ENCODE data around the gene BTBD18.

DNA sequence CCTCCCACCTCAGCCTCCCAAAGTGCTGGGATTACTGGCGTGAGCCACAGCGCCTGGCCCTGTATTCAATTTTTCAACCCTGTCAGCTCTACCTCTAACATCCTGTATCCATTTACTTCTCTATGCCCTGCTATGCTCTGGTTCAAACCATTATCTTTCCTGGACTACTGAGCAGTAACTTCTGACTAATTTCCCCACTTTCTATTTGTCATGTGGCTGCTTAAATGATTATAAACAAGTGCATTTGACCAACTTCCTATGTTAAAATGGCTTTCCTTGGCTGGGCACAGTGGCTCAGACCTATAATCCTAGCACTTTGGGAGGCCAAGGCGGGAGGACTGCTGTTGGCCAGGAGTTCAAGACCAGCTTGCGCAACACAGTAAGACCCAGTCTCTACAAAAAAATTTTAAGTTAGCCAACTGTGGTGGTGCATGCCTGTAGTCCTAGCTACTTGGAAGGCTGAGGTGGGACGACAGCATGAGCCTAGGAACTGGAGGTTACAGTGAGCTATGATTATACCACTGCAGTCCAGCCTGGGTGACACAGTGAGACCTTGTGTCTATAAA, 41.7 kb downstream of the BTBD18 start:
- TF ChIP-seq POLR2AphosphoS5 (IDR thresholded peaks at IDR 0.05; ENCODE audit: low read depth, low read length): no peak
- TF ChIP-seq TAF1 (IDR thresholded peaks at IDR 0.05; ENCODE audit: borderline replicate concordance, insufficient read depth, low read length): no peak
